HG03175 (cell line): ENCODE results near the gene LRRC43.
"Not testable (repeated sequence)": the region's sequence is repeated elsewhere in the genome, so short reads cannot be mapped to it uniquely, and the experiment has no call there.

Experiments
- ATAC-seq: cut with Tn5 transposase; IDR thresholded peaks from one replicate; pipeline ENCODE4 v1.9.1; 2021; ENCODE audit warnings: mild to moderate bottlenecking, moderate library complexity; ENCODE audit not compliant: unreplicated experiment

Gene LRRC43

DNA sequence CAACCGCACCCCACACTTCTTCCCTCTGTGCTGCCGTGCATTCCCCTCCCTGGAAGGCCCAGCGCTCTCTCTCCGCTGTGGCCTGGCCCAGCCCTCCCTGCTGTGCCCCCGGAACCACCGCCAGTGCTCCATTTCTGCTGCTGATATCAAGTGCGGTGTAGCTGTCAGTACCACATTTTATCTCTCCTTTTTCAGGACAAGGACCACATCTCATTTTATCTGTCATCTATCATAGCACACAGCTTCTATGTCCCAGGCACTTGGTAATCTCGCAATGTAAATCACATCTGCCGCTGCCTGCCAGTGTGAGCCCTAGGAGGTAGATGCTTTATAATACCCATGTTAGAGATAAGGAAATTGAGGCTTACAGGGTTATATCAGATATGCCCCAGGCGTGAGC is 27.2 kb upstream of the LRRC43 start:
- no peak for ATAC-seq

GRCh38 chr12:122158700-122159285 is 24.1 kb upstream of the LRRC43 start:
- no peak for ATAC-seq

DNA sequence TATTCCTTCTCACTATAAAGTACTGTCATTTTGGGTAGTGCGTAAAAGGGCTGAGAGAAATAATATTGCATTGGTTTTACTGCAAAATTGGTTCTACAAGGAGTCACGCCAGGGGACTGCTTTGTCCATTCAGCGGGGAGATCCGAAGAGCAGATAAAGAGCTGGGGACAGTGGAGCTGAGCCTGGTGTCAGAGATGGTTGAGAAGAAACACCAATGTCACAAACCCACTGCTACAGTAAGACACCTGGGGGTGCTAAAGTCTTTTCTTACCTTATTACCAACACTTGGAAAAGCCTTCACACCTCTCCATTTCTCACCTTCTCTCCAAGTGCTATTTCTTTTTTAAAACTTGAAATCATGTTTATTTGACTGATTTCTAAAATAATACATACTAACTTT is 23.0 kb upstream of the LRRC43 start:
- no peak for ATAC-seq

DNA sequence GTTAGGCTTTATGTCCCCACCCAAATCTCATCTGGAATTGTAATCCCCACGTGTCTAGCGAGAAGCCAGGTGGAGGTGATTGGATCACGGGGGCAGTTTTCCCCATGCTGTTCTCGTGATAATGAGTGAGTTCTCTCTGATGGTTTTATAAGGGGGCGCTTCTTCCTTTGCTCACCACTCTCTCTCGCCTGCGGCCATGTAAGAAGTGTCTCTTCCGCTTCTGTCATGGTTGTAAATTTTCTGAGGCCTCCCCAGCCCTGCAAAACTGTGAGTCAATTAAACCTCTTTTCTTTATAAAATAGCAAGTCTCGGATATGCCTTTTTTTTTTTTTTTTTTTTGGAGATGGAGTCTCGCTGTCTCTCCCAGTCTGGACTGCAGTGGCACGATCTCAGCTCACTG is 22.2 kb upstream of the LRRC43 start:
- ATAC-seq, result no peak

DNA sequence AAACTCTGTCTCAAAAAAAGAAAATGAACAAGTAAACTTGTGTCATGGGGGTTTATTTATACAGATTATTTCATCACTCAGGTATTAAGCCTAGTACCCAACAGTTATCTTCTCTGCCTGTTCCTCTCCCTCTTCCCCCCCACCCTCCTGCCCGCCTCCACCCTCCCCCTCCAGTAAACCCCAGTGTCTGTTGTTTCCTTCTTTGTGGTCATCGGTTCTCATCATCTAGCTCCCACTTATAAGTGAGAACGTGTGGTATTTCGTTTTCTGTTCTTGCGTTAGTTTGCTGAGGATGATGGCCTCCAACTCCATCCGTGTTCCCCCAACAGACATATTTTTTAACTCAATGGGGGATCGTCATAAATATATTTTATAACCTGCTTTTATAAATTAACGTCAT is 21.2 kb upstream of the LRRC43 start:
- no peak for ATAC-seq

GRCh38 chr12:122162976-122163375 is 19.9 kb upstream of the LRRC43 start:
- no peak for ATAC-seq

DNA sequence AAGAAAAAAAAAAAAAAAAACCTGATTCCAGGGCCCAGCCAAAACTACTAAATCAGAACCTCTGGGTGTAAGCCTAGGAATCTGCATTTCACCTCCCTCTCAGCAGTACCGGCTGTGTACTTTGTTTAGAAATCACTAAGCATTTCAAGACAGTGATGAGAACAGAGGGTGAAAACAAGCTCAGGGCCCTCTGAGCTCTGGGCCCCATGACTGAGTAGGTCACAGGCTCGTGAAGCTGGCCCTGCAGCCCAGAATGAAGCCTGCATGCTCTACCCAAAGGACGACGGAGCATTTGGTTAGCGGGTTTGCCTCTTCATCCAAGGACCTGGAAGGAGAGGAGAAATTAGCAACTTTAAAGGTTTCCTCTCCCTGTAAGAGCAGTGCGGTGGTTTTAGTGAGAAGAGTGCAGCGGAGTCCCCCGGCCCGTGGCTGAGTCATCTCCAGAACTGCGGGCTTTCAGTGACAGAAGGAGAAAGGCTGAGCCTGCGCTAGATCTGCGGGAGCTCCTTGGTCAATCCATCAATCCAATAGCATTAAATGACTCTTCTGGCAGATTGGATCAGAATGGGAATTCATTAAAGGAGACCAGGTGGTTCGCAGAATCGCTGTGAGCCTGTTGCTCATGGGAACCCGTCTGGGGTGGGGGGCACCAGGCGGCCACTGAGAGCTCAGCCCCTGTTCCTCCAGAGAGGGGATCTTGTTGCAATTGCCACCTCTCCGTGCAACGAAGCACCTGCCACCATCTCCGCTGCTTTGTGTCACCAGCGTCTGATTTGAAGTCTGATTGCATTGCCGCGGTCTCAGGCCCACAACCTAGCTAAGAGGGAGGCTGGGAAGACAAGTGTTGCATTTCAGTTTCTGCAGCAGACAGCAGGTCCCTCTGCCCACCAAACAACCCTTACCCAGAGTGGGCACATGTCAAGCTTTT is 16.2 kb upstream of the LRRC43 start:
- ATAC-seq, result no peak

GRCh38 chr12:122167356-122167925 is 15.5 kb upstream of the LRRC43 start:
- no peak for ATAC-seq

DNA sequence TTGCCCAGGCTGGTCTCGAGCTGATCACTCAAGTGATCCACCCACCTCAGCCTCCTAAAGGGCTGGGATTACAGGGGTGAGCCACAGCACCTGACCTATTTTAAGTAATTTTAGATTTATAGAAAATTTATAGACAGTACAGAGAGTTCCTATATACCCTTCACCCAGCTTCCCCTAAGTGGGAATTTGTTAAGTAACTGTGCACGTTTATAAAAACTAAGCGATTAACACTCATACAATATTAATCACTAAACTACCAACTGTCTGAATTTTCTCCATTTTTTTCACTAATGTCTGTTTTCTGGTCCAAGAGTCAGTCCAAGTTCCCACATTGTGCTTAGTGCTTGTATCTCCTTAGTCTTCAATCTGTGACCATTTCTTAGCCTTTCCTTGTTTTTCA is 14.4 kb upstream of the LRRC43 start:
- no peak for ATAC-seq

DNA sequence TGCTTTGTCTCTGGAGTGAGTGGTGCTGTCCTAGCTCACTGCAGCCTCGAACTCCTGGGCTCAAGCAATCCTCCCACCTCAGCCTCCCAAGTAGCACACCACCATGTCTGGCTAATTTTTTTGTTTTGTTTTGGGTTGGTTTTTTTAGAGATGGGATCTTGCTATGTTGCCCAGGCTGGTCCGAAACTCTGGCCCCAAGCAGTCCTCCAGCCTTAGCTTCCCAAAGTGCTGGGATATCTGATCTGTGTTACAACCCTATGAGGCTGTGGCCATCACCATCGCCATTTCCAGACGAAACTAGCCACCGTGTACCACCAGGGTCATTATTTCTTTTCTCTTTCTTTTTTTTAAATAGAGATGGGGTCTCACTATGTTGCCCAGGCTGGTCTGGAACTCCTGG is 11.5 kb upstream of the LRRC43 start:
- ATAC-seq, result no peak

DNA sequence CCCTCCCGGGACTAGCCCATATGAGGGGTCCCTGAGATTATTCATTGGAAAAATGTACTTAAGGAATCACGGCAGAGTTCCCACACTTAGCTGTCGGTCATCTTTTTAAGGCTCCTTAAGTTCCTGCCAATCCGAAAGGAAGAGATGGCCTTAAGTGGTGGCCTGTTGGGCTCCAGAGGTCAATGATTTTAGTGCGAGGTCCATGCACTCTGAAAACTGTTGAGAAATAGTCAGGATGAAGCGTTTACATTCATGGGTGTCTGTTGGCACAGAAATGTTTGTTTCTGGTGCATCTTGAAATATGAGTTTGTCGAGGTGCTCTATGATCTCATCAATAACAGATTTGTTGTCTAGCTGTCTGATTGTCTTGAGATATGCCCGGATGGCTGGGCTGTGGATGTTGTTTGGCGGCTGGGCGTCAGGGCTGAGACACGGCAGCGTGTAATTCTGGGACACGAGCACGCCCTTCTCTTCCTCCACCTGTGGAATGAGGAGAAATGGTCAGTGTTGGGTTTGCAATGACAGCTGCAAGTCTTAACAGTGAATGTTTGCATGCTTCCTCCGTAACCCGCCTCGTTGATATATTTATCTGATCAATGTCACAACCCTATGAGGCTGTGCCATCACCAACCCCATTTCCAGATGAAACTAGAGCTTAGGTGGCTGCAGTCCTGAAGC is 10.5 kb upstream of the LRRC43 start:
- no peak for ATAC-seq

- ATAC-seq, result no peak
Measured at GRCh38 chr12:122174155-122174845, 8.6 kb upstream of the LRRC43 start, which contains the start of gene IL31. Gene IL31 (minus strand): TSS chr12:122174221. CDS start chr12:122174172, 49 bp downstream.

DNA sequence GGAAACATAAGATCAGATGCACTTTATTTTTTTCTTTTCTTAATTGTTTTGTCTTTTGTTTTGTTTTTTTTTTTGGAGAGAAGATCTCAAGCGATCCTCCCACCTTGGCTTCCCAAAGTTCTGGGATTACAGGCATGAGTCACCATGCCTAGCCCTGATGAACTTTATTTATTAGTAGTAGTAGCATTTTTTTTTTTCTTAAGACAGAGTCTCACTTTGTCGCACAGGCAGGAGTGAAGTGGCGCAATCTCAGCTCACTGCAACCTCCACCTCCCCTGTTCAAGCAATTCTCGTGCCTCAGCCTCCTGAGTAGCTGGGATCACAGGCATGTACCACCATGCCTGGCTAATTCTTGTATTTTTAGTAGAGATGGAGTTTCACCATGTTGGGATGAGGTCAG is 6.5 kb upstream of the LRRC43 start:
- not testable (repeated sequence) for ATAC-seq

DNA sequence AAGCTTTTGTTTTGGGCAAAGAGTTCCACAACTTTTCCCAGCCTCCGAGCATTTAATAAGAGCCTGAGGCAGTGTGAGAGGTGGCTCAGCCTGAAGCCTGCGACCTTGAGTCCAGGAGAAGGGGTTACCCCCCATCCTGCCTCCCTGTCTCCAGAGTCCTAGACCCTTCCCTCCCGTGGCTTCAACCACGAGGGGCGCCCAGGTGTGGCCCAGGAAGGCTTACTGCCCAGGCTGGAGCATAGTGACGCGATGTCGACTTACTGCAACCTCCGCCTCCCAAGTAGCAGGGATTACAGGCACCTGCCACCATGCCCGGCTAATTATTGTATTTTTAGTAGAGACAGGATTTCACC is 641 bp downstream of the LRRC43 start:
- ATAC-seq, result no peak

- no peak for ATAC-seq
Measured at GRCh38 chr12:122184517-122184916, 1.6 kb downstream of the LRRC43 start.

DNA sequence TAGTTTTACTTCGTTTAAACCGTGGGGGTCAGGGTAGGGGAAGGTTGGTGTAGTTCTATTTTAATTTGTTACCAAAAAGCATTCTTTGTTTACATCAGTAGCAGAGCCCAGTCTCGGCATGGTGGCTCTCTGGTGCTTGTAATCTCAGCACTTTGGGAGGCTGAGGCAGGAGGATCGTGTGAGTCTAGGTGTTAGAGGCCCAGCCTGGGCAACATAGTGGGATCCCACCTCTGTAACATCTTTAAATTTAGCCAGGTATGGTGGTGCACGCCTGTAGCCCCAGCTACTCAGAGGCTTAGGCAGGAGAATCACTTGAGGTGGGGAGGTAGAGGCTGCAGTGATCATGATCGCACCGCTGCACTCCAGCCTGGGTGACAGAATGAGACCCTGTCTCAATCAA is 2.2 kb downstream of the LRRC43 start:
- ATAC-seq, result no peak

DNA sequence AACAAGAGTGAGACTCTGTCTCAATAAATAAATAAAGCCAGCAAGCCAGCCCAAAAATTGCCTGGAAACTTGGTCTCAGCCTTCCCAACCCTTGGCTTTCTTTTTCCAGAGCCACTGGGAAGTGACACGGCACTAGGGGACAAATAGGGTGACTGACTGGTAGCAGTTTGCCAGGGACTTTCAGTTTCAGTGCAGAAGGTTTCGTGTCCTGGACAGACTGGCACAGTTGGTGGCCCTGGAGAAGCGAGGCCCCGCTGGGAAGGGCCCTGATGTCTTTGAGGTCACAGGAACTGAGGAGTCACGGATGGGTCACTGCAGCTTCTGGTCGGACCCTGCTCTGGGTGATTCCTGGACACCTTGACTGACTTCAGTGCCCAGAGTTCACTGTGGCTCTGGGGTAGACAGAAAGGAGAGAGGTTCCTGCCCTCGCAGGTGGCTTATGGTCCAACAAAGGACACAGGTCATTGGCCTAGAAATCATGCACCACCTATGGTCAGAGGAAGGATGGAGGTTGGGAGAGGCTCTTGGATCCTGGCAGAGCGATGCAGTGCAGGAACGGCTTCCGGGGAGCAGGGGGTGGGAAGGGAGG is 2.7 kb downstream of the LRRC43 start:
- ATAC-seq, result no peak

DNA sequence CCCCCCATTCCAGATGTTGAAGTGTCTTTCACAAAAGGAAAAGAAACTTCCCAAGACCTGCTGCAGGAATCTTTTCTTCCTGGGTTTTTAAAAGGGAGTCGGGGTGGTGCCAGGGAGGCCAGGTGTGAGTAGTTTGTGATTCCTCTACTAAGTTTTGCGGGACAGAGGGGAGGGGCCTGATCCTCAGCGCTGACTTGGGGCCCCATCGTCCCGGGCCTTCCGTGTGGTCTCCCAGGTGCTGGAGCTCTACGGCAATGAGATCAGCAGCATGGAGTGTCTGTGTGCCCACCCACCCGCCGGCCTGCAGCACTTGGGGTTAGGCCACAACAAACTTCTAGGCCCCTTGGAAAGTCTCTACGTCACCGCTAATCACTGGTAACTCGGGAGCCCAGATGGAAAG is 4.5 kb downstream of the LRRC43 start:
- ATAC-seq, result no peak

DNA sequence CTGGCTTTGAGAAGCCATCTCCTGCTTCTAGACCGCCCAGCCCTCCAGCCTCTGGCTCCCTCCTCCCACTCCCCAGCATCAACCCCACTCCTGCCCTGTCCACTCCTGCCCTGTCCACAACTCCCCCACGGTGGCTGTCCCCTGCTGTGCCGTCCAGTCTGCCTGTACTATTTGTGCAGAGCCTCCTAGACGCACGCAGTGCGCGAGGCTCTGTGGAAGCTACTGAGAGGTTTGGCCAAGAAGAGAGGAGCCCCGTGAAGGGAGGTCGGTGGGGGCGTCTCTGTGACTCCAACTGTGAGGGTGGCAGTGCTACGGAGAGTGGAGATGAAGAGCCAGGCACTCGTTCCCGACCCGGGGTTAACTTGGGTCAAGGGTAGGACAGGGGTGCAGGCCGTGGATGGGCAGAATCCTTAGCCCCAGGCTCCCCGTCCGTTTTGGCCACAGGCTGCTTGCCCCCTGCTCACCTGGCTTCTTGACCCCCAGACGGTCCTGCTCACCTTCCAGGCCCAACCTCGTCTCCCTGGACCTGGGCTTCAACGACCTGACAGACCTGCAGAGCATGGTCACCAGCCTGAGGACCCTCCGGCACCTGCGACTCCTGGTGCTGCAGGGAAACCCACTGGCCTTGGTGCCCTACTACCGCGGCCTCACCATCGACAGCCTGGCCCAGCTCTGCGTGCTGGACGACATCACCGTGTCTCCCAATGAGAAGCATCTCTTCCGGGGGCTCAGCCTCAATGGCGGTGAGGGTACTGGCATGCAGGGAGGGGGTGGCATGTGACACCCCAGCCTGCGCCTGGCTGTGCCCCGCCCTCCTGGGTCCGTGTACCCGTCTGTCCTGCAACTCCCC is 6.9 kb downstream of the LRRC43 start:
- ATAC-seq, result no peak
